Skeletal muscle satellite cell (primary cell): ENCODE measurements around the gene CHST13.

Experiments used
- H3K27me3 ChIP-seq: 2 replicates; pipeline ENCODE4 v1.7.0; 2013; ENCODE audit warnings: low read length; ENCODE audit not compliant: control insufficient read depth, insufficient read depth
- H3K36me3 ChIP-seq: 2 replicates; pipeline ENCODE4 v1.7.0; 2013; ENCODE audit warnings: mild to moderate bottlenecking, control low read depth, low read length; ENCODE audit not compliant: insufficient read depth
- H3K4me1 ChIP-seq: 2 replicates; pipeline ENCODE4 v1.7.0; 2013; ENCODE audit warnings: low read length; ENCODE audit not compliant: control insufficient read depth, insufficient read depth
- H3K4me2 ChIP-seq: 2 replicates; pipeline ENCODE4 v1.7.0; 2013; ENCODE audit warnings: mild to moderate bottlenecking, low read length
- H3K4me3 ChIP-seq: 2 replicates; pipeline ENCODE4 v1.7.0; 2013; ENCODE audit warnings: low read length
- H3K9ac ChIP-seq: 2 replicates; pipeline ENCODE4 v1.7.0; 2013; ENCODE audit warnings: mild to moderate bottlenecking, low read depth, low read length, moderate library complexity
- H3K9me3 ChIP-seq: replicated peaks from 2 replicates; pipeline ENCODE4 v1.7.0; 2013; ENCODE audit warnings: mild to moderate bottlenecking, control low read depth, low read length

Gene CHST13

GRCh38 chr3:126539558-126540250, 15.7 kb downstream of the CHST13 start:
- peaks cover 64% of the 10 kb centered on the region for H3K27me3 ChIP-seq
- H3K4me3 ChIP-seq, result no peak overlapping the region
- no peak overlapping the region for H3K9ac ChIP-seq
- H3K4me1 ChIP-seq, result peaks cover 16% of the 10 kb centered on the region
- H3K9me3 ChIP-seq, result no peaks in the 10 kb centered on the region
- H3K4me2 ChIP-seq, result no peak overlapping the region
- no peaks in the 10 kb centered on the region for H3K36me3 ChIP-seq

GRCh38 chr3:126540342-126540849, 16.4 kb downstream of the CHST13 start:
- peaks cover 64% of the 10 kb centered on the region for H3K27me3 ChIP-seq
- no peaks in the 10 kb centered on the region for H3K9me3 ChIP-seq
- peaks cover 16% of the 10 kb centered on the region for H3K4me1 ChIP-seq
- no peak overlapping the region for H3K4me3 ChIP-seq
- H3K9ac ChIP-seq, result no peak overlapping the region
- H3K36me3 ChIP-seq, result no peaks in the 10 kb centered on the region
- H3K4me2 ChIP-seq, result peak overlapping the region; percentile 32

- Histone ChIP-seq H3K4me1 (peaks cover 16% of the 10 kb centered on the region), H3K9me3 (no peaks in the 10 kb centered on the region), H3K9ac (no peak overlapping the region), H3K36me3 (no peaks in the 10 kb centered on the region), H3K4me2 (peak overlapping the region; percentile 32), H3K4me3 (no peak overlapping the region), H3K27me3 (peaks cover 64% of the 10 kb centered on the region)
These were observed 17.1 kb downstream of the CHST13 start for GRCh38 chr3:126540951-126541627.

- Histone ChIP-seq H3K9ac (no peak overlapping the region), H3K4me3 (no peak overlapping the region), H3K4me2 (no peak overlapping the region), H3K36me3 (no peaks in the 10 kb centered on the region), H3K9me3 (no peaks in the 10 kb centered on the region), H3K27me3 (peaks cover 69% of the 10 kb centered on the region), H3K4me1 (peaks cover 16% of the 10 kb centered on the region)
These were observed 17.8 kb downstream of the CHST13 start for GRCh38 chr3:126541628-126542339.

GRCh38 chr3:126542340-126543241, 18.6 kb downstream of the CHST13 start:
- Histone ChIP-seq H3K36me3 (no peaks in the 10 kb centered on the region), H3K27me3 (peaks cover 72% of the 10 kb centered on the region), H3K4me3 (no peak overlapping the region)

GRCh38 chr3:126543457-126544061, 19.6 kb downstream of the CHST13 start:
- Histone ChIP-seq H3K4me3 (no peak overlapping the region), H3K9me3 (no peaks in the 10 kb centered on the region), H3K4me1 (peaks cover 16% of the 10 kb centered on the region), H3K36me3 (no peaks in the 10 kb centered on the region), H3K9ac (no peak overlapping the region), H3K27me3 (peaks cover 70% of the 10 kb centered on the region), H3K4me2 (no peak overlapping the region)

More at GRCh38 chr3:126542340-126543241, 18.6 kb downstream of the CHST13 start:
- no peak overlapping the region for H3K4me2 ChIP-seq
- H3K9me3 ChIP-seq, result no peaks in the 10 kb centered on the region
- peaks cover 16% of the 10 kb centered on the region for H3K4me1 ChIP-seq
- no peak overlapping the region for H3K9ac ChIP-seq

- Histone ChIP-seq H3K4me1 (peaks cover 16% of the 10 kb centered on the region), H3K9ac (no peak overlapping the region), H3K4me2 (no peak overlapping the region), H3K9me3 (no peaks in the 10 kb centered on the region), H3K27me3 (peaks cover 77% of the 10 kb centered on the region), H3K36me3 (no peaks in the 10 kb centered on the region), H3K4me3 (no peak overlapping the region)
These were observed 20.8 kb downstream of the CHST13 start for GRCh38 chr3:126544596-126545281.

- Histone ChIP-seq H3K4me3 (no peak overlapping the region), H3K36me3 (no peaks in the 10 kb centered on the region), H3K4me2 (no peak overlapping the region), H3K9me3 (no peaks in the 10 kb centered on the region), H3K4me1 (peaks cover 9% of the 10 kb centered on the region), H3K27me3 (peaks cover 85% of the 10 kb centered on the region), H3K9ac (no peak overlapping the region)
These were observed 21.6 kb downstream of the CHST13 start for GRCh38 chr3:126545544-126545943.

- Histone ChIP-seq H3K4me3 (no peak overlapping the region), H3K4me1 (peaks cover 5% of the 10 kb centered on the region), H3K4me2 (no peak overlapping the region), H3K27me3 (peaks cover 89% of the 10 kb centered on the region), H3K36me3 (no peaks in the 10 kb centered on the region), H3K9me3 (no peaks in the 10 kb centered on the region), H3K9ac (no peak overlapping the region)
These were observed 22.1 kb downstream of the CHST13 start for GRCh38 chr3:126546013-126546412.

GRCh38 chr3:126546549-126547239, 22.7 kb downstream of the CHST13 start:
- H3K4me1 ChIP-seq, result no peaks in the 10 kb centered on the region
- no peaks in the 10 kb centered on the region for H3K9me3 ChIP-seq
- H3K9ac ChIP-seq, result no peak overlapping the region
- no peak overlapping the region for H3K4me2 ChIP-seq
- H3K27me3 ChIP-seq, result peaks cover 90% of the 10 kb centered on the region
- no peak overlapping the region for H3K4me3 ChIP-seq
- no peaks in the 10 kb centered on the region for H3K36me3 ChIP-seq
